Suprapubic skin (tissue), 4 donors: ENCODE data around the gene VAMP4. TPM values are rescaled to one million over a fixed set of nuclear protein-coding genes. Genes with fewer than 3 reads are reported as not detected.

Experiments used
- DNase-seq, 2 donors: peaks; one replicate each; pipeline ENCODE4 v3.0.0-alpha.2; 2019; ENCODE audit warnings: low spot score in 2 of 2
- H3K27ac ChIP-seq: fragments of 200-600 bp; sonication (generic); one replicate; pipeline ENCODE4 v1.5.1; 2019
- H3K27me3 ChIP-seq: fragments of 200-600 bp; sonication (generic); one replicate; pipeline ENCODE4 v1.5.1; 2019
- H3K36me3 ChIP-seq: fragments of 200-600 bp; sonication (generic); one replicate; pipeline ENCODE4 v1.5.1; 2019
- H3K4me1 ChIP-seq: fragments of 200-600 bp; sonication (generic); one replicate; pipeline ENCODE4 v1.5.1; 2019
- H3K4me3 ChIP-seq: fragments of 200-600 bp; sonication (generic); one replicate; pipeline ENCODE4 v1.5.1; 2019; ENCODE audit warnings: mild to moderate bottlenecking
- H3K9me3 ChIP-seq: fragments of 200-600 bp; sonication (generic); one replicate; pipeline ENCODE4 v1.5.1; 2019
- EP300 ChIP-seq: sonication (generic); formaldehyde crosslinking; IDR thresholded peaks from one replicate; pipeline ENCODE4 v1.6.1; 2017; ENCODE audit warnings: antibody characterized with exemption
- POLR2A ChIP-seq, 2 donors: fragments of 450-650 bp; IDR thresholded peaks; one replicate each; pipeline ENCODE4 v1.6.1; 2017; ENCODE audit warnings: antibody characterized with exemption in 2 of 2, mild to moderate bottlenecking in 2 of 2, moderate library complexity in 2 of 2
- POLR2AphosphoS5 ChIP-seq, 3 donors: sonication (generic); formaldehyde crosslinking; IDR thresholded peaks; one replicate each; pipeline ENCODE4 v1.6.1; 2017; ENCODE audit warnings: antibody characterized with exemption in 3 of 3
- WGBS: methylation state at CpG from one replicate; pipeline ENCODE4 v1.1.5; 2018; 5-methylcytosine and 5-hydroxymethylcytosine counted together
- total RNA-seq, 4 donors: library from RNA; depleted of rRNA; stranded (reverse); fragments of >200 nt; gene quantifications; one replicate each; pipeline ENCODE4 v1.1.0, GENCODE V29; 2016
- TF ChIP-seq, protein P1 (sequence below), 2 donors: fragments of 200-600 bp in 1 of 2; fragments of 450-650 bp in 1 of 2; sonication (generic) in 1 of 2; IDR thresholded peaks; one replicate each; pipeline ENCODE4 v1.5.1; 2016 to 2019; ENCODE audit warnings: antibody characterized with exemption in 2 of 2, mild to moderate bottlenecking in 1 of 2, moderate library complexity in 1 of 2

The VAMP4 gene
- total RNA-seq, 4 donors from 2014 or later = 9.3 to 23.3 (median 10.7) TPM

DNA sequence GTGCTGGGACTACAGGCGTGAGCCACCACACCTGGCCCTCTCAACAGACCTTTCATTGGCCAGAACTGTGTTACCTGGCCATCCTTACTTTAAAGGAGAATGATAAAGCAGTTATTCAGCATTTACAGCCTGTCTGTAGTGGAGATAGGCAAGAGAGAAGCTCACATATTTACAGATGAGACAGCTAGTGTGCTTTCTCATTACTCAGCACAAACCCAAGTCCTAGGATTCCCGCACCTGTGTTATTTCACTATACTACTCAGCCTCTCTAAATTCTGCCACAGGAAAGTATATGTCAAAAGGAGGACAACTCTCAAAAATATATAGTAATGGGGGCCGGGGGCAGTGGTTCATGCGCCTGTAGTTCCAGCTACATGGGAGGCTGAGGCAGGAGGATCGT is 73.5 kb downstream of the VAMP4 start:
- Histone ChIP-seq H3K9me3 (no peaks in the 10 kb centered on the region), H3K36me3 (no peaks in the 10 kb centered on the region), H3K27ac (no peak overlapping the region), H3K27me3 (no peaks in the 10 kb centered on the region), H3K4me3 (no peak overlapping the region), H3K4me1 (no peaks in the 10 kb centered on the region)
- WGBS = 92% methylated on average over 5 of the region's 5 CpGs
- DNase-seq = no peak
- no peak for TF ChIP-seq EP300
- no peak for TF ChIP-seq POLR2AphosphoS5 (IDR thresholded peaks at IDR 0.05)
- TF ChIP-seq POLR2A (IDR thresholded peaks at IDR 0.05) = no peak
- TF ChIP-seq, protein P1, sequence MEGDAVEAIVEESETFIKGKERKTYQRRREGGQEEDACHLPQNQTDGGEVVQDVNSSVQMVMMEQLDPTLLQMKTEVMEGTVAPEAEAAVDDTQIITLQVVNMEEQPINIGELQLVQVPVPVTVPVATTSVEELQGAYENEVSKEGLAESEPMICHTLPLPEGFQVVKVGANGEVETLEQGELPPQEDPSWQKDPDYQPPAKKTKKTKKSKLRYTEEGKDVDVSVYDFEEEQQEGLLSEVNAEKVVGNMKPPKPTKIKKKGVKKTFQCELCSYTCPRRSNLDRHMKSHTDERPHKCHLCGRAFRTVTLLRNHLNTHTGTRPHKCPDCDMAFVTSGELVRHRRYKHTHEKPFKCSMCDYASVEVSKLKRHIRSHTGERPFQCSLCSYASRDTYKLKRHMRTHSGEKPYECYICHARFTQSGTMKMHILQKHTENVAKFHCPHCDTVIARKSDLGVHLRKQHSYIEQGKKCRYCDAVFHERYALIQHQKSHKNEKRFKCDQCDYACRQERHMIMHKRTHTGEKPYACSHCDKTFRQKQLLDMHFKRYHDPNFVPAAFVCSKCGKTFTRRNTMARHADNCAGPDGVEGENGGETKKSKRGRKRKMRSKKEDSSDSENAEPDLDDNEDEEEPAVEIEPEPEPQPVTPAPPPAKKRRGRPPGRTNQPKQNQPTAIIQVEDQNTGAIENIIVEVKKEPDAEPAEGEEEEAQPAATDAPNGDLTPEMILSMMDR (IDR thresholded peaks at IDR 0.05) = no peak

DNA sequence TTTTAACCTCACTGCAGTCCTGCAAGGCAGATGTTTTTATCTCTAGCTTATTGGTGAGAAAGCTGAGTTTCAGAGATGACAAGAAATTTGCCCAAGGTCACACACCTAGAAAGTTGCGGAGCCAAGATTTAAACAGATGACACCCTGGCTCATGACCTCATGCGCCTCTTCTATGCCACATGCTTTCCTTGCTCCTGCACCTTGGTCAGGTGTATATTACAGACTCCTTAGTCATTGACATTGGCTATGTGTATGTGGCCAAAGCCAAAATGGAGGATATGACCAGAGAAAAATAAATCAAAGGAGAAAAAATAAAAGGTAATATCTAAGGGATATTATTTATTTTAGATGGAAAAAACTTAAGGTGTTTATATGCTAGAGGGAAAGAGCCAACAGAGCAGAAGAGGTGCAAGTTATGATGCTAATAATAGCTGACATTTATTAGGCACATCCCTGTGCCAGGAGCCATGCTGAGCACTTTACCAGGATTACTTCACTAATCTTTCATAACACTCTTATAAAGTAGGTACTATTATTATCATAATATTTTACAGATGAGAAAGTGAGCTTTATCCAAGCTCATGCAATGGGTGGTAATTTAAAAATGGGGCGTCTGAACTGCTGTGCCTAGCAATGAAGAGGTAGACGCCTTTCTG is 75.6 kb downstream of the VAMP4 start:
- Histone ChIP-seq H3K27me3 (no peaks in the 10 kb centered on the region), H3K4me3 (no peak overlapping the region), H3K27ac (no peak overlapping the region), H3K36me3 (no peaks in the 10 kb centered on the region), H3K9me3 (no peaks in the 10 kb centered on the region), H3K4me1 (peaks cover 5% of the 10 kb centered on the region)
- DNase-seq = no peak
- TF ChIP-seq POLR2A (IDR thresholded peaks at IDR 0.05) (no peak), EP300 (no peak), POLR2AphosphoS5 (IDR thresholded peaks at IDR 0.05) (no peak)
- TF ChIP-seq, protein P1 (IDR thresholded peaks at IDR 0.05) = no peak
- 83% methylated on average over 4 of the region's 4 CpGs for WGBS

DNA sequence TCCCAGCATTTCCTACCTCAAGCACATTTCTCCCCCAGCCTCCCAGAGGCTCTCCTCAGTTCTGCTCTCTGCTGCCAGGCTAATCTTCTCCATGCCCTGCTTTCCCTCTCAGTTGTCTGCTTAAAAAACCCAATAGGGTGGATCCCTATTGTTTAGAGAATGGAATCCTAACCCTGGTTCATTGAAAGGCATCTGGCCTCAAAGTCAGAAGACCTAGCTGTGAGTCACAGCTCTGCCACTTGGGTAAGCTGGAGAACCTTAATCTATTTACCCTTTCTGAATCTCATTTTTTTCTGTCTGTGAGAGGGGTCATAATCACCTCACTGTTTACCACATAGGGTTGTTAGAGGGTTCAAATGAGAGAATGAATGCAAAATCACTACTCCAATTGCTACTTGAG is 76.9 kb downstream of the VAMP4 start:
- no peaks in the 10 kb centered on the region for H3K27me3 ChIP-seq
- peaks cover 5% of the 10 kb centered on the region for H3K4me1 ChIP-seq
- TF ChIP-seq, protein P1 (IDR thresholded peaks at IDR 0.05) = no peak
- TF ChIP-seq POLR2AphosphoS5 (IDR thresholded peaks at IDR 0.05) (no peak), EP300 (no peak), POLR2A (IDR thresholded peaks at IDR 0.05) (no peak)
- no peak for DNase-seq
- no peaks in the 10 kb centered on the region for H3K36me3 ChIP-seq
- H3K4me3 ChIP-seq = no peak overlapping the region
- H3K27ac ChIP-seq = no peak overlapping the region
- H3K9me3 ChIP-seq = no peaks in the 10 kb centered on the region

DNA sequence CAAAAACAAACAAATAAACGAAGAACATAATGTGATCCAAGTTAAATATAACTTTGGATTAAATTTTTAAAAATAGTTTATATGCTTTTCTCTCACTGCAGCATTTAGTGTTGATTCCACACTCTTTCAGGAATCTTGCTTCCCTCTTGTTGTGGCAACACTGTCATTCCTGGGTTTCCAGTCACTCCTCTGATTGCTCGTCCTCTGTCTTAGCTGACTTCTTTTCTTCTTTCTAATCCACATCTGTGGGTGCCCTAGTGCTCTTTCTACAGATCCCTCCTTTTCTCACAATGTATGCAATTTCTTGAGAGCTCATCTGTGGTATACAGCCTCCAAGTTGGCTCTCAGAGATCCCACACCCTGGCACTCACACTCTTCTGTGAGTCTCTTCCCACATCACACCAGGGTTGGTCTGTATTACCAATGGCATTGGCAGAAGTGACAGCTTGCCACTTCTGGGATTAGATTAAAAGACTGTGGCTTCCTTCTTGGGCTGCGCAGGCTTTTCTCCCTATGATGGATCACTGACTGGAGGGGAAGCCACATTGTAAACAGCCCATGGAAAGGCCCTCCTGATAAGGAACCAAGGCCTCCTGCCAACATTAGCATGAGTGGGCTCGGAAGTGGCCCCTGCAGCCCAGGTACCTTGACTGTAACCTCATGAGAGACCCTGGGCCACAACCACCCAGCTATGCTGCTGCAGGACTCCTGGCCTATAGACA is 77.8 kb downstream of the VAMP4 start:
- H3K27me3 ChIP-seq = no peaks in the 10 kb centered on the region
- TF ChIP-seq POLR2A (IDR thresholded peaks at IDR 0.05) (no peak), EP300 (no peak), POLR2AphosphoS5 (IDR thresholded peaks at IDR 0.05) (no peak)
- TF ChIP-seq, protein P1 (IDR thresholded peaks at IDR 0.05) = no peak
- peak overlapping the region; percentile 65 for H3K27ac ChIP-seq
- H3K9me3 ChIP-seq = no peaks in the 10 kb centered on the region
- no peaks in the 10 kb centered on the region for H3K36me3 ChIP-seq
- no peak overlapping the region for H3K4me3 ChIP-seq
- peaks cover 5% of the 10 kb centered on the region for H3K4me1 ChIP-seq
- 67% methylated on average over 4 of the region's 4 CpGs for WGBS
- no peak for DNase-seq

DNA sequence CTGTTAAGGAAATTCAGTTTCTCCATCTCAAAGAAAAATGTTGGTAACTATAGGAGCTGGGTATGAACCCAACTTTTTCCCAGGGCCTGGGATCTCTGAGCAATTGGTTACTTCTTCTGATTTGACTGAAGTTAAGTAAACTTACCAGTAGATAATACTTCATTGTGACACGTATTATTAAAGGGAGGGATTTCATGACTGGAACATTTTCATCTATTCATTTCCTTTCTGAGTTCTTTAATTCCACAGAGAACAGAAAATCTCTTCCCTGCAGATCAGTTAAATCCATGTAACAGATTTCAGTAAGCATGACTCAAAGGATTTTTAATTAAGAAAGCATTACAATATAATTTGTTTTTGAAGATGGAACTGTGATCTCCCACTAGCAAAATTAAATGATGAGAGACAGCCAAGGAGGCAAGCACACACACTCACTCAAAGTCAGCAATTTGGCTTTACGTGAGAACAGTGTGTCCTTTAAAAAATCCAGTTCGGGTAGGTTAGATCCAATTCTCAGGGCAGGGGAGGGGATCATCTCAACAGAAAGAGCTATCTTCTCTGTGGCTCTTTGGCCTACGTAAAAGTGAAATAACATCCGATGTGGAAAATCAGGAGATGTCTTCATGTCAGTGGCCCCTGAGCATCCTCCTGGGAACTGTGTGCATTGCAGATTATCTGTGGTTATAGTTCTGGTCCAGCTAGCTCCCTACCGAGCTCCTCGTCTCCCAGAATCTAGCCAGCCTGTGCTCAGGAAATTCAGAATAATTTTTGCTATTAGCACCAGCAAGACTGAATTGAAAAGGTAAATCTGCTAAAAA is 78.6 kb downstream of the VAMP4 start:
- whole genome bisulfite sequencing = 58% methylated on average over 7 of the region's 7 CpGs
- Histone ChIP-seq H3K4me1 (peaks cover 5% of the 10 kb centered on the region), H3K36me3 (no peaks in the 10 kb centered on the region), H3K9me3 (no peaks in the 10 kb centered on the region), H3K27ac (peak overlapping the region; percentile 65), H3K4me3 (no peak overlapping the region), H3K27me3 (no peaks in the 10 kb centered on the region)
- TF ChIP-seq EP300 (no peak), POLR2A (IDR thresholded peaks at IDR 0.05) (no peak), POLR2AphosphoS5 (IDR thresholded peaks at IDR 0.05) (no peak)
- TF ChIP-seq, protein P1 (IDR thresholded peaks at IDR 0.05) = no peak
- DNase-seq = no peak
